ENCODE measurements around the gene BCL6.

The BCL6 gene

DNA sequence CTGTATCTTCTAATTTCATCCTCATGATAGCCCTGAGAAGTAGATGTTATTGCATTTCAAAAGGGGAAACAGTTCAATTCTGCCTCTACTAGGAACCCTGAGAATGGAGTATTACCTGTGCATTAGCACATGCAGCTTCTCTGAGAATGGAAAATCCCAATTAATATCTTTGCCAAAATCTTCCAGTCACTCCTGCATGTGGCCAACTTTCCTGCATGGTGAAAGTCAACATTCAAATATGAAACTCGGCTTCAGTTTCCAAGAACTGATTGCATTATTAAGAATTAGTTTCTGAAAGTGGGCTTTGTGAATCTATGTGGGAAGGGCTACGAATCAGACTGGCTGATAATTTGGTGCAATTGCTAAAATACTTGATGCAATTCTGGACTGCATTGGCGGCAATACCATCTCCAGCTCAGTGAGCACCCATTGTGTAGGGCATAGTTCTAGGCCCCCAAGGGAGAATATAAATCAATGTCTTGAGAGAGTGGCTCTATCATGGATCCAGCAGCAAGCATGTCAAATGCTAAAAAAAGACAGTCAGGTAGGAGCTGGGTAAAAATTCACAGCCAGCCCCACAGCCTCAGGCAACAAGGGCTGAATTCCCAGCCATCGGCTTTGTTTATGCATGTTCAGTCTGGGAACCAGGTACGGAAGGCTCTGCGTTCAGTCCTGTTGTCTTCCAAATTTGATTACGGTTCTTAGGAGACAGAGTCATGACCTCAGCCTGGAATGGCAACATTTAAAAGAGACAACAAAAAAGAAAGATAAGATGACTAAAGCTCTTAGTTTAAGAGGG is 18.8 kb upstream of the BCL6 start:
- intact Hi-C loops (cut with DNase I), result no loop called here

DNA sequence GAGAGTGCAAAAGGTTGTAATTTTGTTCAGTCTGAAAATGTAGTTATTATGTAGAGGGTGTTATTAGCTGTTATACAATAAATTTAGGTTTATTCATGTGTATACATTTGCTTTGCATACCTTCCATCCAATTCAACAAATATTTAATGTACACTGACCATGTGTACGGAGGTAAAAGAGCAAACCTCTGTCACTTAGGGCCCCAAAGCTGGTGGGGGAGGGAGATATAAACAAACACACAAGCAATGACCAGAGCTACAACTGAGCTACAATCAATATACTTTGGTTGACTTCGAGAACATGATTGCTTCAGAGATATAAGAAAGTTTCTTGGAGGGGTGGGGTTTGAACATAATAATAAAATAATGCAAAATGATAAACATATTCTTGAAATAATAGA is 17.5 kb upstream of the BCL6 start:
- intact Hi-C loops (cut with DNase I), result no loop called here

More for the DNA sequence above, 18.8 kb upstream of the BCL6 start:
- no peak for DNase-seq

DNA sequence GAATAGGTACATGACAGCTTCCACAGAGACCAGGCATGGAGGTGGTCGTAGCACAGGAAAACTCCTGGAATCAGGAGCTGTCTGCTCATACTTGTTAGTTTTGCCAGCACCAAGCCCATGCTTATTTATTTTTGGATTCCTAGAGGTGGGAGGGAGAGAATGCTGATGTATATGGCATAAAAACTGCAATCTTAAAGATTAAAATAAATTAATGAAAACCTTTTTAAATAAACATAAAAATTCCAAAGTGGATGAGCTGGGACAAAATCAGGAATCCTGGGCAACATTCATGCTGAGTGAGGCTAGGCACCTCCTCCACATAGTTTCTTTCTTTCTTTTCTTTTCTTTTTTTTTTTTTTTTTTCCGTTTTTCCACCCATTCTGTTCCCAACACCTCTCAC is 14.3 kb upstream of the BCL6 start:
- intact Hi-C loops (cut with DNase I), result no loop called here
- DNase-seq, result no peak

More for the DNA sequence above, 17.5 kb upstream of the BCL6 start:
- DNase-seq, result no peak

DNA sequence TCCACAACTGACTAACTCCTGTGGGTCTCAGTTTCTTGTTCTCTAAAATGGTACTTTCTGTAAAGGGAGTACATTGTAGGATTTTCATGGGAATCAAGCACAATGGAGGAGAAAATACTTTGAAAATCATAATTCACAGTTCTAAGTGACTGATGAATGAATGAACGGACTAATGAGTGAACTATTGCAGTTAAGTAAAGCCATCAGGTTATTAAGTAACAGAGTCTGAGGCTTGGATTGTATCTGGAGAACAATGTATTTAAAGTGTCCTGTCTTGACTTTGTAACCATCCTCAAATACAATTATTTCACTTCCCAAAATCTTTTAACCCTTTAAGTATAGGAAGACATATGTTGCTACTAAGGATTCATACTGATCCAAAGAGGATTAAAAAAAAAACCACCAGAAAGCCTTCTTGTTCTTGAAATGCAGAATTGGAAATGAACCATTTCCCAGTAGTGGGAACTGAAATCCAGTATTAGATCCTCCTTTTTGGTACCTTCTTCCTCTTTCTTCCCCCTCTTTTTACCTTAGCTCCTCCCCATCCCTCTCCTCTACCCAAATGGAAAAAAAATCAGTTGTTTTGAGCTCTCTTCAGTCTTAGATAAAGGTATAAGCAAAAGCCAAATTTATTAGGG is 13.2 kb upstream of the BCL6 start:
- intact Hi-C loops (cut with DNase I), result no loop called here
- no peak for DNase-seq

DNA sequence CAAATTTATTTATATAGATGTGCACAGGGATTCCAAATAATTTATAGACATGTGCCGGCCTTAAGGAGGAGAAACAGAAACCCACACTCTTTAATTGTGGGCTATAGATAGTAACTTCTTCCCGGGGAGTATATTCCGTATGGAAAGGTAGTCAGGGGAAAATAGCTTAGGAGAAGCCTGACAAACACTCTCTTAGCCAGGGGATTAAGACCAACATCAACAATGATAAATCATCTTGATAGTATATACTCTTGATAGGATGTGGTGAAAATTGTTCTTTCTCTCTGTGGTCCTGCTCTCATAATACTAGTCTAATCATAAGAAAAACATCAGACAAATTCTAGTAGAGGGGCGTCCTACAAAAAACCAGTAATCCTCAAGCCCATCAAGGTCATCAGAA is 8.2 kb upstream of the BCL6 start:
- intact Hi-C loops (cut with DNase I), result no loop called here
- DNase-seq, result no peak

DNA sequence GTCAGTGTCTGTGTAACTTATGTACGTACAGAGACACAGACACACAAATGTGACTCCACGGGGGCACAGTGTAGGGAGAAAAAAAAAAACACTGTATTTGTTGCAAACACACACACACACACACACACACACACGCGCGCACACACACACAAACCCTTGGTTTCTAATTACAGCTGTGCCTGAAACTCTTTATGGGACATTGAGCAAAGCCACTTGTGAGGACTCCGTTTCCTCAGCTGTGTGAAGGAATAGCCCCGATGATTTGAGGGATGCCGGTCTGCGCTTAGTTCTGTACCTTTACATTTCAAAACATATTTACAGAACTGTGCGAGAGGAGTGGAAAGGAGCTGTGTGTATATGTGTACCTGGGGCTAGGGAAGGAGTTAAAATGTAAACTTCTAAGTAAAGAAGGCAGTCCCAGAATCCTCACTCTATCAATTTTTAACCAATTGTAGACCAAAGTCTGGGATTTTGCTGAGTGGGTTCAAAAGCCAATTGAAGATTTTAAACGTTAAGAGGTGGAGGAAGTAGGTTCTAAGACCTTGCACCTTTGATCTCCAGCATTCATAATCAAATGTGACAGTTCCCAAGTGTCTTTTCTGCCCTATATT is 5.3 kb upstream of the BCL6 start:
- DNase-seq, result no peak
- intact Hi-C loops (cut with DNase I), result no loop called here

DNA sequence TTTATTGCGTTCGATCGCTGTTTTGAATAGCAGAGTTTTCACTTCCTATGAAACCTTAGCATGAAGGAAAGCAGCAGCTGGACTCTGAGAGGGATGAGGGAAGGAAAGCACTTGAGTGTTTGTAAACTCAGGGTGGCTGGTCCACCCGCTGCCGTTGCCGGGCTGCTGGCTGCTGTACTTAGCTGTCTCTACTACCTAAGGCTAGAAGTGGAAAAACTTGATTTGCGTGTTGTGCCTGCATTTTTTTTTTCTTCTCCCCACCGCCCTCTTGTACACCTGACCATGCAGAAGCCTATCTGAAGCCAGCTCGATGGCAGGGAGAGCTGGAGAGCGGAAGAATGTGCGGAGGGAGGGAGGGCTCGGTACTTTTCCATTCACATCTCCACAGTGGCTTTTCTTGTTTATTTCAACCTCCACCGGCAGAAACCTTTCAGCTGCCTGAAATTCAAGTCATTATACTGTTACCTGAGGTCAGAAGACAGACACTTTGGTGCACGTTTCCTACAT is 4.8 kb upstream of the BCL6 start:
- DNase-seq, result no peak
- intact Hi-C loops (cut with DNase I), result no loop called here

DNA sequence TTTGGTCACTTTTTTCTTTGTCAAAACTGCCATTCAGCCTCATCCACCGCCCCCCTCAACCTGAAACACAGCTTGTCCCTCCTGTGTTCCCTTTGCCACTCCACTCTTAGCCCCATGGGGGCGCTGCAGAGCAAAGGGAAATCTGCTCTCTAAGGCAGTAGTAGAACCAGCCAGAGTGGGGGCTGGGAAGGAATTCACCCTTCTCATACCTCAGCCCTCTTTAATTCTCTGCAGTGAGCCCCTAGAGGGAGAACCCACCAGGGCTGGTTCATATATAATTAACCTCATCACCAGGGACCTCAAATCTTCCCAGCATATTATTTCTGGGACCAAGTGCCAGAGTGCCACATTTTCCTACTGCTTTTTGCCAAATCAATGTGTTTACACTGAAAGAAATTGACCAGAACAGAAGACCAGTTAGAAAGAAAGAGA is 2.8 kb upstream of the BCL6 start:
- intact Hi-C loops (cut with DNase I), result loop anchor here (5.0 kb wide), 1 partner anchor 409 kb away; no protein-coding TSS in a partner anchor
- DNase-seq, result peak; percentile 81 to 98 (median 94)

DNA sequence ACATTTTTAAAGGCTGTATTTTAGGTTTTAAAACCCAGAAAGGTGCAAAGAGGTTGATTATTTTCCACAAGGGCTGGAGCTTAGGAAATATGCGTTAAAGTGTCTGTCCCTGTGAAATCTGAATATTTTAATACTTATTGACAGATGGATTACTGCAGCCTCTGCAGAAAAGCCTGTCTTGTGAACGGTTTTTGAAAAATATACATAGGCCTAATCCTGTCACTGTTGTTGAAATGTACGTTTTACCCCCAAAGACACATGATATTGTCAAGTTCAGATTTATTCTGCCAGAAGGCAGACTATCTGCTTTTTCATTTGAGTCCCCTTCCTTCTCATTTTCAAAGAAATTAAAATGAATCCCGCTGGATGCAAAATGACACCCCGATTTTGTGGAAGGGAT is 2.2 kb upstream of the BCL6 start:
- intact Hi-C loops (cut with DNase I), result loop anchor here (2.0 to 5.0 kb wide), 2 partner anchors 305 to 410 kb away; no protein-coding TSS in a partner anchor
- no peak for DNase-seq

DNA sequence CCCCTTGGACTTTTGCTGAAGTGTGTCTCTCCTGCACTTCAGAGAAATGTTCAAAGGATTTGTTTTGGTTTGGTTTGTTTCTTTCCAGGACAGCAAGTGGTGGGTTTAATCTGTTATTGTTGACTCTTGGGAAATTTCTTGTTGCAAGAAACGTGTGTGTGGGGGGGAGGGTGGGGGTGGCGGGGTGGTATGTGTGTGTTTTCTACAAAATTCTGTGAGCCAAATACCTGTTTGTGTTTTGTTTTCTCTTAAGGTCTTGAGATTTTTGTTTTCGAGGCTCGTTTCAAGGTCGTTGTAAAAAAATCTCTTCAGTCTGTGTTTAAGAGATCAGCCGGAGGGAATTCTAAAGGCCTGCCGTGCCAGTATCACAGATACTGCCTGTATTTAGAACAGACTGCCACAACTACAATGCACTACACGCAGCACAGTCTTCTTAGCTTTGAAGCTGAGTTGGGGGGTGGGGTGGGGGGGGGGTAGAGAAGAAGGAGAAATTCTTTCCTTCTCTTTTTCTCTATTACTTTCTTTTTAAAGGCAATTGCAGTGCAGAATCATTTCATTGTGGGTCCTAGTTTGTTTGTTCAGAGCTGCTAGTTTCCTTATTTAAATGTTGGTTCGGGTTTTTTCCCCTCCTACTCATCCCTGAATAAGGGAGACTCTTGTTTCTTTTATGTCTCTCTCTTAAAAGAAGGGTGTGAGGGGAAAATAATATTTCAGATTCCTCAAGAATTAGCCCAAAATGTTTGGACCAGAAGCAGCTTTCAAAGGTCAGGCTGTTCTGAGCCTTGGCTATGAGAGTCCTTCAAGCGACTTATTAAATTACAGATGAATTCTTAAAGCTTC is 1.4 kb upstream of the BCL6 start:
- intact Hi-C loops (cut with DNase I), result loop anchor here (2.0 to 5.0 kb wide), 2 partner anchors 306 to 411 kb away; no protein-coding TSS in a partner anchor
- no peak for DNase-seq

DNA sequence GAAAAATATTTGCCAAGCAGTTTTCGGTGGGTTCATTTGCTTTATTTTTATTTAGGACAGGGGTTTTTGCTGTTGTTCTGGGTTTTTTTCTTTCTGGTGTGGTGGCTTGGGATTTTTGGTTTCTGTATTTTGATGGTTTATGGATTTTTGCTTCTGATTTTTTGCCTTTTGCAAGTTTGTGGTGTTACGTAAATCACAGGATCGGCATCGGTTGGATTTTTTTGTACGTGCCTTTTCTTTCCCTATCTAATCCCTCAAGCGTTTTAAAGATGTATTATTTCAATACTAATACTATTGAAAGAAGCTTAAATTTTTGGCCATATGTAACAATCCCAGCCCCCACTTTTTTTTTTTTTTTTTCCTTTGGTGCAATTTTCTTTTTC is 782 bp upstream of the BCL6 start:
- DNase-seq, result no peak
- intact Hi-C loops (cut with DNase I), result loop anchor here (2.0 to 5.0 kb wide), 2 partner anchors 307 to 411 kb away; no protein-coding TSS in a partner anchor

DNA sequence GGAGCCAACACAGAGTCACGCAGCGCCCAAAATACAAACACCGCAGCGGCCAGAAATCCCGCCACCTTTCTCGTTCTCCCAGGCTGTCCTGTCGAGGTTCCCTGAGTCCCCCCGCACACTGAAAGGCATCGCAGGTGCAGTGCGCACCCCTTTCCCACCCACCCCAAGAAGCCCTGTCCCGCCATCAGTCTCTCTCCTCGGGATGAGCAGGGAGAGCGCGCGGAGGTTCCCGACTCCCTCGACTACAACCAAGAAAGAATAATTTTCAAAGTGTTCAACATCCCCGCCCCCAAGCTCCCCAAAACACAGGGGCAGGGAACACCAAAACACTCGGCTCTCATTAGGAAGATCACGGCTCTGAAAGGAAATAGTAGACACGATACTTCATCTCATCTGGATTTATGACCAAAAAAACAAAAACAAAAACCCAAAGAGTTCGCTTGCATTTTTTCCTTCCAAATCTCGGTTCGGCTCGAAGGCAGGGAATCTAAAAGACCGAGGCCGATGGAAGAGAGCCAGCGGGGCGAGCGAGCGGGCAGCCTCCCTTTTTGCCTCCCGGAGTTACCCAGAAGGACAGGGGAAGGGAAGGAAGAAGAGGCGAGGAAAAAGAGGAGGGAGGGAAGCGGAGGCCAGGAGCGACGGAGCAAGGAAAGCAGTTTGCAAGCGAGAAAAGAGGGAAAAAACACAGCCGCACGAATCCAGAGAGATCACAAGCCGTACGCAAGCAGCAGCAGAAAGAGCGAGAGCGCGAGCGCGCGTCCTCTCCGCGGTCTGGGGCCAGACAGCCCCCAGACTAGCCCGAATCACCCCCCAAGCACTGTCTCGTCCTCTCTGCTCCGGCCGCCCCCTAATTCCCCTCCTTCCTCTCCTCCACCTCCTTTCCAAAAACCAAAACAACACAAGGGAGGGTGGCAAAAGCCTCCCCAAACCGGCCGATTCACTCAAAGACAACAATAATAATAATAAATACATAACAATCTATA is 808 bp downstream of the BCL6 start:
- DNase-seq, result peak in 5 of 10 donors; percentile 46 to 93 (median 57)
- intact Hi-C loops (cut with DNase I), result loop anchor here (5.0 kb wide), 1 partner anchor 413 kb away; no protein-coding TSS in a partner anchor

DNA sequence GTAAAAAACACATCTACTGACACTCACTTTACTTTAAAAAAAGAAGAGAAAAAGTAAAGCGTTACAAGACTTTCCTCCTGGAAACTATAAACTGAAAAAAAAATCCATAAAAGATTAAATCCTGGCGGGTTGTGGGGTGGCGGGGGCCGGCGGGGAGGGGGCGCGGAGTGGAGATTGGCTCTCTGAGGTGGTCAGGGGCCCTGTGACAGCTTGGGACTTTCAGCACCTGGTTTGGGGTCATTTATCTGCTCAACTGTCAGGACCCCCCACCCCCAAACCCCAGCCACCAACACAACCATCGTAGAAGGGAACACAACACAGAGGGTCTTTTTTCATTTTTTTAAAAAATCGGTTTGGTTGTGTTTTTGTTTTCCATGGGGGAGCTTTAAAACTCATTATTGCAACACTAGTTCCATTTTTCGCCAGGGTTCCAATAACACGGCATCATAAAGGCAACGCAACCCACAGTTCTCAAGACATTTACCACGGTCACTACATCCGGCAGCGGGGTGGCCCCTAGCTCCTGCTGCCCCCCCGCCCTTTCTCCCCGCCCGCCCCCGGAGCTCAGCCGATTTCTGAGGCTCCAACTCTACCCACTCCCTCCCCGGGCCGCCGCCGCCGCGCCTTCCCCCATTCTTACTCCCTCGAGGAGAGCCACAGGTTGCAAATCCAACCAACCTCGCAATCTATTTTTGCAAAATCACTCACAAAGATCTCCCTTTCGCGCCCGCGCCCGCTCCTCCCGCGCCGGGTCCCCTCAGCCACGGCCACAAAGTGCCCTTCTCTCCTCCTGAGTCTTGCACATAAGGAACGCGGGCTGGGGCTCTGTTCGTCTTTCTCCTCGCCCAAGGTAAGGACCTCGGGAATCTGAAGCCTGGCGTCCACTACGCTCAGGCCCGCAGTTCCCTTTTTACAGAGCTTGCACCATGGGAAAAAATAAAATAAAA is 1.8 kb downstream of the BCL6 start:
- intact Hi-C loops (cut with DNase I), result no loop called here

DNA sequence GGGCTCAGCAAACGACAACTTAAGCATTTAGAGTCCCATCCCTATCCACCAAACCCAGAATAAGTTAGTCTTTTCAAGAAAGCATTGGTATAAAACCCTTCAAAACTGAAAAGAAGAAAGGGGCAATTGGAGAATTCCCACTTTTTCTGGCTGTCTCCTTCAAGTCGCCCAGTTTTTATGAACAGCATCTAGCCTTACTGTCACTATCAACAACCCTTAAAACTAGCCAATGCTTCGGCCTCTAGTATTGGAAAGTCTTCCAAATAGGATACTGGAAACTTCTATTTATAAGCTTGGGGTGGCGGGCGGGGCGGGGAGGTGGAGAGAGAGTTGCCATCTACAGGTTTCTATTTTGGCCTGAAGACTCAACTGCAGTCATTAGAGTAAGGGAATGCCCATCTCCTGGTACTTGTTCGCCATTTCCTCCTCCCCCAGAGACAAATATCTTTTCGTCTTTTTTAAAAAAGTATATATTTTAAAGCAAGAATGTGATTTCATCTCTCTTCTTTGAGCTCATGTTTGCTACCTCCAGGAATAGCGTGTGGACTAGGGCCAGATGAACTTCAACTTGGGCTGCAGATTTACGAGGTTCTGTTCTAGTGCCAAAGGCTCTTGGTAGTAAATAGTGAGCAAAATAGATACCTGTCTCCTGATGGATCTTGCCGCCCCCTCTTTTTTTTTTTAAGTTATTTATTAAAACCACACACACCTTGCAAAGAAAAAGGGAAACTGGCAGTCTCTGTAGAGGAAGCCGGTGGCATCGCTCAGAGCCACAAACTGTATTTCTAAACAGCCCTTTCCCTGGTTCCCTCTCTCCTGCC is 2.7 kb downstream of the BCL6 start:
- intact Hi-C loops (cut with DNase I), result no loop called here

More for the DNA sequence above, 1.8 kb downstream of the BCL6 start:
- DNase-seq, result peak in 5 of 10 donors; percentile 31 to 88 (median 52)

DNA sequence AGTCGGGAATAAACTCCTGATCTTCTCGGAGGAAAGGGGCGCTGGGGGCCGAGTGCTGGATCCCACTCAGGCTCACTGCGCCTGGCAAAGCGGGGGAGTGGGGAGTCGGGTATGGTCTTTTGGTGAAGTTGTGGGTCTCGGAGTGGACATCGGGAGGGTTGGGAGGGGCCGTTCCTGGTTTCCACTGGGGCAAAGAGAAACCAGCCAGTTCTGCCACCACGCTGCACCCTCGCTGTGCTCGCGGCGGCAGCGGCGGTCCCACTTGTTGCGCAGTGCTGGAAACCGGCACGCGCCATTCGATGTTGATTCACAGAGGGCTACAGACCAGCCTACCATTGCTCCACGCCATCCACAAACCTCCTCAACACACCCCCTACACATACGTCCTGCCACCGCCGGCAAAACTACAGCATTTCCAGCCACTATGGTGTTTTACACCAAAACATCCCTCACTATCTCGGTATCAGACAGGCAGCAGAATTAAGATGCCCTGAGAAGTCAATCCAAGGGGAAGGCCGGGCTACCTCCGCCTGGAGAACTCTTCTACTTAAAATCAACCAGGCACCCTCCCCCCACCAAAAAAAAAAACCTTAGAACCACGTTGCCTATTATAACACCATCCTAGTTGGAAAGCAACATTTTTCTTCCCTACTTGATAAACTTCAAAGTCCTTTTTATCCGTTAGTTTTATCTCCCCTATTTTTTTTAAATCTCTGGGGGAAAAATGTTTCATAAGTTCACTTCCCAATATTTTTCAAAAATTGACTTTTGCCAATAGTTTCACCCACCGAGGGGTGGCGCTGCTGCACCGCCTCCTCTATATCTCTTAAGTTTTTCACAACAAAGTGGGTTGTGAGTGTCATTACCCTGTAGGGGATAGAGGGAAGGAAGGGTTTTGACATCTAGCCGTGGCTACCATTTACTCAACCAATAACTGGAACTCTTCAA is 3.6 kb downstream of the BCL6 start:
- intact Hi-C loops (cut with DNase I), result loop anchor here (1.0 kb wide), 1 partner anchor 1213 kb away; no protein-coding TSS in a partner anchor
- peak in 7 of 10 donors; percentile 38 to 92 (median 64) for DNase-seq

More for the DNA sequence above, 2.7 kb downstream of the BCL6 start:
- no peak for DNase-seq

All from posterior cingulate gyrus (tissue), 11 donors.